AG08395 (cell line): ENCODE data around the gene MUTYH.
"Not testable (repeated sequence)": the region's sequence is repeated elsewhere in the genome, so short reads cannot be mapped to it uniquely, and the experiment has no call there.

Experiments used
- DNase-seq: peaks from one replicate; pipeline ENCODE4 v3.0.0; 2012; ENCODE audit warnings: mixed read lengths, low spot score

MUTYH gene

DNA sequence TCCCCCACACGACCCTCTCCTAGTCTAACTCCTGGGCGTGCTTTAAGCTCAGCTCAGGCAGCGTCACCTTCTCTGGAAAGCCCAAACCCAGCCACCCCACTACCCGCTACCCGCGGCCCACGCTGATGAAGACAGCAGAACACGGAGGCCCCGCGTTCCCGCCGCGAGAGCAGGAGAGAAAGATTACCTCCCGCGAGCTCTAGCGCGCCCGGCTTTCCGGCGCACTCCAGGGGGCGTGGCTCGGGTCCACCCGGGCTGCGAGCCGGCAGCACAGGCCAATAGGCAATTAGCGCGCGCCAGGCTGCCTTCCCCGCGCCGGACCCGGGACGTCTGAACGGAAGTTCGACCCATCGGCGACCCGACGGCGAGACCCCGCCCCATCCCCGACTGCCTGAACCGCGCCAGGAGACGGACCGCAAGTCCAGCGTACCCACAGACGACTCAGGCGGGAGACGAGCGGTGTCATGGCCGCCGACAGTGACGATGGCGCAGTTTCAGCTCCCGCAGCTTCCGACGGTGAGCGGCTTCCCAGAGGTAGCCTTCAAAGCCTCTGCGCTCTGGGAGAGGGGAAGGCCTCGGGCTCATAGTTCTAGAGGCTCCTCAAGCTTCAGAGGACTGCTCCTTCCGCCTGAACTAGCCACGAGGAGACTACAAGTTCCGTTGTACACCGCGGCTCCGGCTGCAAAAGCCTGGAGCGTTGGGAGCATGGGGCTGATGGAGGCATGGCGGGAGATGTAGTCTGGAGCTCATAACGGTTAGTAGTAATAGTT lies at the start of gene MUTYH, which contains the start of gene TOE1:
MUTYH (minus strand) TSS at position 652 of the 770 bp plus-strand sequence. CDS start 5,935 bp downstream, outside the sequence.
TOE1 (plus strand) TSS at position 382 of the 770 bp plus-strand sequence; CDS start at position 465, 83 bp downstream.
- peak; percentile 96 for DNase-seq

DNA sequence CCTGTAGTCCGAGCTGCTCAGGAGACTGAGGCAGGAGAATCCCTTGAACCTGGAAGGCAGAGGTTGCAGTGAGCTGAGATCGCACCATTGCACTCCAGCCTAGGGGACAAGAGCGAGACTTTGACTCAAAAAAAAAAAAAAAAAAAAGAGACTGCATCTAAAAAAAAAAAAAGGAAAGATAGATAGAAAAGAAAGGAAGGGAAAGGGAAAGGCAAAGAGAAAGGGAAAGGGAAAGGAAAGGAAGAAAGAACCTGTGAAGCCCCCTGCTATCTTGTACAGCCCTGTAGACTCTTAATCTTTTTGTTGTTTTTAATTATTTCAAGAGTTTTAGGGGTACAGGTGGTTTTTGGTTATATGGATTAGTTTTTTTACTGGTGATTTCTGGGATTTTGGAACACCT lies 46.0 kb upstream of the MUTYH start:
- no peak for DNase-seq

DNA sequence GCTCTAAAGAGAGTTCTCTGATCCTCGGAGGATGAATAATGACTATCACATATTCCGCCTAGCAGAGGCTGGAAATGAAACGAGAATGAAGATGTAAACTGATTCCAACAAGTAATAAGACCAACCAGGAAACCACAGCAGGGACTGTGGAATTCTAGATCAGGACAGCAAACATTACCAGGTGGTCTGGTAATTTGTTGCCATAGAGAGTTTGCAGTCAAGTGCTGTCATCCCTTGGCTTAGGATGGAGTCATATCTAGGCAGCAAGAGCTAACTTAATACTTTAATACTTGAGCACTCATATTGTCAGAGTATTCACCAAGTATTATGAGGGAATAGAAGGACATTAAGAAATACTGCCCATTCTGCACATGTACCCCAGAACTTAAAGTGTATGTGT lies 45.1 kb upstream of the MUTYH start:
- DNase-seq, result no peak

DNA sequence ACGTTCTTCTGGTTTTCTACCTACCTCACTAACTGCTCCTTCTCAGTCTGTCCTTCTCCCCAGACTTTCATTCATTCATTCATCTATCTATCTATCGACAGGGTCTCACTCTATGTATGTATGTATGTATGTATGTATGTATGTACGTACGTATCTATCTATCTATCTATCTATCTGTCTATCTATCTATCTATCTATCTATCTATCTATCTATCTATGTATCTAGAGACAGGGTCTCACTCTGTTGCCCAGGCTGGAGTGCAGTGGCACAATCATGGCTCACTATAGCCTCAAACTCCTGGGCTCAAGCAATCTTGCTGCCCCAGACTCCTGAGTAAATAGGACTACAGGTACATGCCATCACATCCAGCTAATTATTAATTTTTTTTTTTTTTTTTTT lies 44.0 kb upstream of the MUTYH start:
- not testable (repeated sequence) for DNase-seq

DNA sequence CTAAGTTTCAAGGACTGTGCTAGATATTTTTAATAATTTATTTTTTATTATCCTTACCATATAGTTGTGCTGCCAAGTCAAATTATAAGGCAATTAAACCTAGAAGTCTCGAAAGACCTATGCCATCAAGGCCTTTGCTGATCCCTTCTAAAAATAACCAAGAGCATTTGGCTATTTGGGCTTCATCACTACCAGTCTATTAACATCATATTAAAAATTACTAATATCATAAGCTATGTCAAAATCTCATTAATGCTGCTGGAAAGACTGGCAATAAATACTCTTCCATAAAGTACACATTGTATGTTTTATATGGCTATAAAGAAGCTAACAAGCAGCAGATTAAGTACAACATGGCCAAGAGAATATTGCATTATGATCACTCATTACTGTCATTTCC lies 43.0 kb upstream of the MUTYH start:
- no peak for DNase-seq

DNA sequence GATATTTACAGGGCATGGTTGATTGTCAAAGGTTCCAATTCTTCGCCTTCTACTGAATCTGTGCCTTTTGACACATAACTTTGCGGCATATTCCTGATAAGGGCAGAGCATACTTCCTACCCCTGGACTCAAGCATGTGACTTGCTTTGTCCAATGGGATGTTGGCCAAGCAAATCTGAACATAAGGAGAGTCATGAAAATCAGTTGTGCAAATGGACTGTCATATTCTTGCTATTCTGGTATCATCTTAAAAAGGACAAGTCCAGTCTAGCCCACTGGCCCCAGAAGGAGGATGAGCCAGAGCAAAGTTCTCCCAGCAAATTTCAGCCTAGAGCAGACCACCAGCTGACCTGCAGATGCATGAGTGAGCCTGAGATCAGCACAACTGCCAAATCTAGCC lies 41.0 kb upstream of the MUTYH start:
- no peak for DNase-seq

DNA sequence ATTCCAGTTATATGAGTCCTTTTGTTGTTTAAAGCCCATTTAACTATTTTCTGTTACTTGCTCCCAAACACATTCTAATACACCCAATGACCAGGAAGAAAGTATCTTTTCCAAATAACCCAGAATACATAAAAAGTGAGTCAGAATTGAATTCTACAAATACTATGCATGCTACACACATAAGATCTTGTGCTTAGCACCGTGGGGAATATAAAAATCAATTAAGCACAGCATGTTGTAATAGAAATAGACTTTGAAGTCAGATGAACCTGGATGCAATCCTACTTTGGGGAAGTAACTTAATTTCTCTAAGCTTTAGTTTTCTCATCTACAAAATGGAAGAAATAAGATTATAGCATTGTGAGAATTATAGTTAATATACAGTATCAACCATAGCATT lies 40.5 kb upstream of the MUTYH start:
- no peak for DNase-seq

DNA sequence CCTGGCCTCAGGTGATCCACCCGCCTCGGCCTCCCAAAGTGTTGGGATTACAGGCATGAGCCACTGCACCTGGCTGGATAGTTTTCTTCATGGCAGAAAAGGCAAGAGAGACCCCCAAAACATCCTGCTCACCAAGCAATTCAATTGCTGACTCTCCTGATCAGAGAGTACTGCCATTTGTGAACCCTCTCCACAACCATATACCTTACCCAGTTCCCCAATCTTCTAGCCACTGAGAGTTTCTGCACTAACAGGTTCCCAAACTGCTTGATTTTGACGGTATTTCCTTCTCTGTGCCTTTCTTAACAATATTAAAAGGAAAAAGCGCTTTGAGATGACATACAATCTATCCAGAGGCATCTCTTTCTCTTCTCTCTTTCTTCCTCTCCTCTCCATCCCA lies 39.9 kb upstream of the MUTYH start:
- DNase-seq, result no peak

DNA sequence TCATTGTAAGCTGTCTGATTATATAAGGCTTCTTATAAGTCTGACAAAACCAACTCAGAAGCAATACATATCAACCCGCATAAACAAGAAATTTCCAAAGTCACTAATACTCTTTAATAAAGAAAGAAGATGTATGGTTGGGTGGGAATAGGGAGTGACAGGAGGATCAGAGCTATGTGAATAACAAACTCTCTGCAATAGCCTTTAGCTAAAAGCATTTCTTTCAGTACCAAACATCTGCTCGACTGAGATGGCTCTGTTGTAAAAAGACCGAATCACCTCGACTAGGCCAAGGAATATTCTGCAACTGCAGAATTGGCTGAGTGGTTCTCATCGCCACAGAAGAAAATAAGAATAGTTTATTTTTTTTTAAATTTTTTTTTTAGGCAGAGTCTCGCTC lies 39.3 kb upstream of the MUTYH start:
- no peak for DNase-seq

DNA sequence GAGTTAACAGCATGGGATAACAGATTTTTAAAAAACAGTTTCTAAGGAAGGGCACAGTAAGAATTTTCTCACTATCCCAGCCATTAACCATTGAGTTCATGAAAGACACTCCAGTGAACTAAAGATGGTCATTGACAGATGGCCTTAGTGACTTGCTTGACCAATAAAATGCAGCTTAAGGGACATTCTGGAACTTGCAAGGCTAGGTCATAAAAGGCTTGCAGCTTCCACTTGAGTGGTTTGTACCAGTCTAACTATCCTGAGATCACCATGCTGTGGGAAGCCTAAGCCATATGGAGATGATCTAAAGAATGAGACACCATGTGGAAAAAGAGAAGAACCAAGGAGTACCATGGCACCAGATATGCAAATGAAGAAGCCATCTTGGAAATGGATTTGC lies 37.9 kb upstream of the MUTYH start:
- DNase-seq, result no peak

DNA sequence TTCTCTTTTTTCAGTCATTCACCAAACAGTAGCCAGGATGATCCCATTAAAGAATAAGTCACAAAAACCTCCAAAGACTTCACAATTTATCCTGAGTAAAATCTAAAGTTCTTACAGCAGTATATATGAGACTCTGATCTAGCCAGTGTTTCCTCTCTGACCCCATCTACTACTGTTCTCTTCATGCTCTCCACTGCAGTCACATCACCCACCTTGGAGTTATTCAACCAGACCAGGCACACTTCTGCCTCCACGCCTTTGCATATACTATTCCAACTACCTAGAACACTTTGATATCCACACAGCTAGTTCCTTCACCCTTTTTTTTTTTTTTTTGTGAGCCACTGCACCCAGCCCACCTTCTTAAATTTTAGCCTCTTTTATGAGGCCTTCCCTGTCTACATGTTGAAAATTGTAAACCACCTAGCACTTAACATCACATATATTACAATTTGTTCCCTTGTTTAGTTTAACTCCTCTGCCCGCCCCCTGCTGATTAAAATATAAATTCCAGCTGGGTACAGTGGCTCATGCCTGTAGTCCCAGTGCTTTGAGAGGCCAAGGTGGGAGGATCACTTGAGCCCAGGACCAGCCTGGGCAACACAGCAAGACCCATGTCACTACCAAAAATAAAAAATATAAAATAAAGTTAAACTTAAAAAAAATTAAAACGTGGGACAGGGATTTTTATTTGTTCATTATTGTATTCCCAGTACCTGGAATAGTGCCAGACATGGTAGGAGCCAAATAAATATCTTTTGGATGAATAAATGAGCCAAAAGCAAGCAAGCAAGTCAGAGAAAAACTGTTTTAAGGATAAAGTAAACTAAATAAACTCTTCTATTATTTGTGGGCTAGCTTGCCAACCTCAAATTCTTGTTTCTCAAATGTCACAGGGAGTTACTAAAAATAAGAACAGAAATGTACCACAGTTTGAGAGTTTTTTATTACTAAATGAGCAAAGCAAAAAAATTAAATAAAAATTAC lies 35.2 kb upstream of the MUTYH start:
- peak; percentile 5 for DNase-seq

DNA sequence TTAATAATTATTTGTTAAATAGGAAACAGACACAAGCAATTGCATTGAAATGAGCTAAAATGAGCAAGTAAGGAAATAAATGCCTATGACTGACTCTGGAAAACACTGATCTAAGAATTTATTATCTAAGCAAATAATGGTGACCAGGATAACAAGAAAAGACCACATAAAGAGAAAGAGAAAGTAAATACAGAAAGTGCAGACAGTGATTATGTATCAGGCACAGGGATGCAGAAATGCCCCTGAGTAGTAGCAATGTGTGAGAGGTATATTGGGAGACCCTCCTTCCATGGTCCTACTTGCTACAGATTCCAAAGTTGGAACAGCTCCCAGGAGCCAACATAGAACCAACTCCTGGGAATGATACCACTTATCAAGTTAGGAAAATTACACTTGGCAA lies 33.3 kb upstream of the MUTYH start:
- no peak for DNase-seq

DNA sequence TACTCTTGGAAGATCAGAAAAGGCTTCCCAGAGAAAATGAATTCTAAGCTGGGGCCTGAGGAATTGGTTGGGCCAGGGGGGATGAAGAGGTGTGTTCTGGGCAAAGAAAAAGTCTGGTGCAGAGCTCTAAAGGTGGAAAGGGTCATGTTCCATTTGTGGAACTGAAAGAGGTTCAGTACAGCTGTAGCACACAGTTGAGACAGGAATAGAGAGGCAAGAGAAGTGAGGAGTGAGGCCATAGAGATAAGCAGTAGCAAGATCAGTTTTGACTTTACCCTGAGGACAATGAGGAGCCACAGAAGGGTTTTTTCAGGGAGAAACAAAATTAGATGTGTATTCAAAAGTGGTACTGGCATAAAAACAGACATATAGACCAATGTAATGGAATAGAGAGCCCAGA lies 30.3 kb upstream of the MUTYH start:
- no peak for DNase-seq

DNA sequence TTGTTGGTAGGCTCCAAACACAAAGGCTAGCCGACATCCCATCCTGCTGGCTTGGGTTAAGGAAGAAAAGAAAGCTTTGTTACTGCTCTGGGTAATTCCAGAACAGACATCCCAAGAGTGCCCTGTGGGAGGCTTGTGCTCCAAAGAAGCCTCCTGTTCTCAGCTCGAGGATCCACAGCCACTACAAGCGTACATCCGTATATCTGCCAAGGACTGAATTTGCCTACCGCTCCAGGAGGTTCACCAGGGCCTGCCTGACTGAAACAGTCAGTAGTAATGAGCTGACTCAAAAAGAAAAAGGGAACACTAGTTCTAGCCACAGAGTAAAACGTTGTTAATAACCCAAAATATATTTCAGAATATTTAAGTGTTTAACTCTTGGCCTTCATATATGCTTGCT lies 24.8 kb upstream of the MUTYH start:
- DNase-seq, result no peak

DNA sequence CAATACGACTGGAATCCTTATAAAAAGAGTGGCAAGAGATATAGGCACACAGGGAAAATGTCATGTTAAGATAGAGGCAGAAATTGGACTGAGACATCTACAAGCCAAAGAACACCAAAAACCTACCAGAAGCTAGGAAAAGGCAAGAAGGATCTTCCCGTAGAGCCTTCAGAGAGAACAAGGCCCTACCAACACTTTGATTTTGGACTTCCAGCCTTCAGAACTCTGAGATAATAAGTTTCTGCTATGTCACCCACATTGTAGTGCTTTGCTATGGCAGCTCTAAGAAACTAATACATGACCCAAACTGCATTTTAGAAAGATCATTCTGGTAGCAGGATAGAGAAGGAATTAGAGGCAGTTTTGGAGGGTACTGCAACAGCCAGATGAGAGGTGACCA lies 24.1 kb upstream of the MUTYH start:
- no peak for DNase-seq

DNA sequence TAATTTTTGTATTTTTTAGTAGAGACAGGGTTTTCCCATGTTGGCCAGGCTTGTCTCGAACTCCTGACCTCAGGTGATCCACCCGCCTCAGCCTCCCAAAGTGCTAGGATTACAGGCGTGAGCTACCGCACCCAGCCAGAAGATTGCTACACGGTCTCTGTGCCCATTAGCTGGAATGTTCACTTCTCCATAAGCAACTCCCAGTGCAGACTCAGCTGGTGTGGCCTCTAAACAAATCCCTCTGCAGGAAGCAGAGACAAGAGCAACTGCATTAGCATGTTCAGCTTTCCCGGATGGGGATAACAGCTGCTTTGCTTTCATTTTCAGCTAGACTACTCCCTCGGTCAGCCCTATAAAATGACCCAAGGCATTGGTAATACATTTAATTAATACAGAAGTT lies 20.7 kb upstream of the MUTYH start:
- DNase-seq, result peak; percentile 80

DNA sequence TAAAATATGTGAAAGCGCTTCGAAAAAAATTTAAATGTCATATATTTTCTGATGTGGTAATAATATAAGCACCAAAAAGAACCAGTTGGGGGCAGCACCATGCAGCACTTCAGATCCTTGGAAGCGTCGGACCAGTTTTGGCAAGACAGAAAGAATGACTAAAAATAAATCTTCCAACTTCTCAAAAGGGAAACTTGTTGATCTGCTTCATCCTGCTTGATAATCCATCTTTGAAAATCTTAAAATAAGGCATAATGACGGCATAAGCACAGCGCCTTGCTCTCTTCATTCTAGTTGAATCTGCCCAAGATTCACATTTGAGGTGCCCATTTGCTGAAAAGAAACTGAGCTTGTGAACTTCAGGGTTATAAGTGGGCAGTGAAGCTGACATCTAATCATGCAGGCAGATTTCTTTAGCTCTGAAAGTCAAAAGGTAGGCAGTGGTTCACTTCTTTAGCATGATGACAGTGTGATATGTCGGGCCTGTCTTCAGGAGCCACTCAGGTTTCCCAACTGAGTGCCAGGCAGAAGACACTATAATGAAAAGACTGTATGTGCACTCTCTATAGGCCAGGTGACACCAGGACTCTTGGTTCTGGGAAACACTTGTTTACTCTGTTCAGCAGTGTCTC lies 19.8 kb upstream of the MUTYH start:
- peak; percentile 65 for DNase-seq

DNA sequence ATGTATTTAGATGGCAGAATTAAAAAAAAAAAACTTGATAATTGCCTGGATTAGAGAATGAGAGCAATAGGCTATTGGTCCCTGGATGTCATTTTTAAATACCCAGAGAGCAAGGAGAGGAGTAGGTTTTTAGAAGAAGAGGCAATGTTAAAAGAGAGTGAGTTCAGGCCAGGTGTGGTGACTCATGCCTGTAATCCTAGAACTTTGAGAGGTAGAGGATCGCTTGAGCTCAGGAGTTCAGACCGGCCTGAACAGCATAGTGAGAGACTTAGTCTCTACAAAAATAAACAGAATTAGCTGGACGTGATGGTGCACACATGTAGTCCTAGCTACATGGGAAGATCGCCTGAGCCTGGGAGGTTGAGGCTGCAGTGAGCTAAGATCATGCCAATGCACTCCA lies 15.9 kb upstream of the MUTYH start:
- no peak for DNase-seq

DNA sequence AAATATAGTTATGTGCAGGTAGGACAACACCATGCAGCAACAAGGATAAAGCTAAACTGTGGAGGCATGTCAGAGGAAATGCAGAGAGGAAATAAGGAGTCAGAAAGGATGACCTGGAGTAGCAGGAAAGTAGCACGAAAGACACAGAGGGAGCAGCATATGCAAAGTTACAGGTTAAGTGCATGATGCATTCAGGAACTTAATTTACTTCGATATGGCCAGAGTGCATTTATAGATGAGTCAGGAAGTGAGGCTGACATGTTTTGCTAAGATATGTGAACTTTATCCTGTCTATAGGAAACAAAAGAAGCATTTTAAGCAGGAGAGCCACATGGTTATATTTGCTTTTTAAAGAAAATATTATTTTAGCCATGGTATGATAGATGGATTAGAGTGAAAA lies 15.4 kb upstream of the MUTYH start:
- no peak for DNase-seq

DNA sequence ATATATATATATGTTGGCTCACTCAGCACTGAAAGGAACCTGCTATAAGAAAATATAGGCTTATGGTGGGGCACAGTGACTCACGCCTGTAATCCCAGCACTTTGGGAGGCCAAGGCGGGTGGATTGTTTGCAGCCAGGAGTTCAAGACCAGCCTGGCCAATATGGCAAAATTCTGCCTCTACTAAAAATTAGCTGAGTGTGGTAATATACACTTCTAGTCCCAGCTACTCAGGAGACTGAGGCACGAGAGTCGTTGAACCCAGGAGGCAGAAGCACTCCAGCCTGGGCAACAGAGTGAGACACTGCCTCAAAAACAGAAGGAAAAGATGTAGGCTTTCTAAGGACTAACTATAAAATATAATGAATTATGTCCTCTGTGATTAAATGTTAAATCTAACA lies 14.6 kb upstream of the MUTYH start:
- no peak for DNase-seq

DNA sequence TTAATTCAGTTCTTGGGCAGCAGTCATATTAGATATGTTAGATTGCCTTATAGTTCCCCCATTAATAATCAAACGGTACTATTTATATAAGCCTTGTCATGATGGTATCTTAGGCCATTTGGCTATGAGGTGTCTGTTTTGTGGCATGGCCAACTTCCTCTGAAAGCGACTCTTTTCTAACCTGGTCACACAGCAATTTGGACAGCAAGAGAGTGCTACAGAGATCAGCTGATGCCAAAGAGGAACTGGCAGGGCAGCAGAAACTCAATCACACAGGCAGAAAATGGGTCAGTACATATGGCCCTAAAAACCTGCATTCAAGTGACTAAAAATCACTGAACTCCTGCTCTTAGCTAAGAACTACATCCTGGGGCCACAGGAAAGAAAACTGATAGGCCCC lies 13.4 kb upstream of the MUTYH start:
- DNase-seq, result no peak

DNA sequence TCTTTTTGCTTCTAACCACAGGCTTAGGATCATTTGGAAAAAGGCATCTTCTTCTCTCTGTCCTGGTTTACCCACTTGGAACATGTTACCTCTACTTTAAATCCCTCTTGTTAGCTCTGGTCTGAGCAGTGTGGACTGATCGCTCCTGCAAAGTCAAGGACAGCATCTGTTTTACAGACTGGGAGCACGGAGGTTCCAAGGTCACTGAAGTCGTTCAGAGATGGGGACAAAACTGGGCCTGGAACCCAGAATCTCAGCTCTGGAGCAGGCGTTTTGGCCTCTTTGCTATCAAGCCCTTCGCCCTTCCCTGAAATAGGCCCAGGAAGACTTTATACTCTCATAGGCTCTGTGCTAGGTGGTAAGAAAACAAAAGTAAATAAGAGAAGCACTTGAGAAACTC lies 11.3 kb upstream of the MUTYH start:
- no peak for DNase-seq
